D341Med (cell line): ENCODE measurements around the gene IZUMO4.
"Not testable (repeated sequence)": the region's sequence is repeated elsewhere in the genome, so short reads cannot be mapped to it uniquely, and the experiment has no call there.

Experiments
- DNase-seq: peaks from one replicate; pipeline ENCODE4 v3.0.0; 2012; ENCODE audit warnings: low spot score

IZUMO4 gene

DNA sequence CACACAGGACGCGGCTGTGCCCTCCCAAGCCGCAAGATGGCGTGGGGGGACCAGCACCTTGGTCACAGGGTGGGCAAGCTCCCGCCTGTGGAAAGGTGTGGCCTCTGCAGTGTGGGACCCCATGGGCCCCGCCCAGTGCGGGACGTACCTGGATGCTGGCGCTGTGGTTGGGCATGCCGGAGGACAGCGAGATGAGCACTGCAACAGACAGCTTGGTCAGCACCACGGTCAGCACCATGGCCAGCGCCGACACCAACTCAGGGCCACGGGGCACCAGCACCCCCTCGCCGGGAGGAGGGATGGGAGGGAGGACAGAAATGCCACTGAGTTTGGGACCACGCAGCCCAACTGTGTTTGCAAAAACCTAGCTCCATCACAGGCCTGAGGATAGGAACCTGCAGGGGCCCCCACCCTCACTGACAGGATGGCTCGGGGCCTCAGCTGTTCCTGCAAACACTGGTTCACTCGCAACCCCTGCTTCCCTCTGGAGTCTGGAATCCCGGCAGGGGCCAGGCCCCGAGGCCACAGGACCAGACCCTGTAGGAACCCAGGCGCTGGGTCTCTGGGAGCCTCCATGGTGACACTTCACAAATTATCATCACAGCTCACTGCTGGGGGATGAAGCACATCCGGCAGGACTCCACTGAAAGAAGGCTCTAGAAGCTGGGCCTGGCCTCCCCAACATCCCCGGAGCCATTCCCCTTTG is 27.1 kb downstream of the IZUMO4 start:
- no peak for DNase-seq

- DNase-seq, result no peak
Observed at GRCh38 chr19:2126879-2127518, 30.3 kb downstream of the IZUMO4 start.

DNA sequence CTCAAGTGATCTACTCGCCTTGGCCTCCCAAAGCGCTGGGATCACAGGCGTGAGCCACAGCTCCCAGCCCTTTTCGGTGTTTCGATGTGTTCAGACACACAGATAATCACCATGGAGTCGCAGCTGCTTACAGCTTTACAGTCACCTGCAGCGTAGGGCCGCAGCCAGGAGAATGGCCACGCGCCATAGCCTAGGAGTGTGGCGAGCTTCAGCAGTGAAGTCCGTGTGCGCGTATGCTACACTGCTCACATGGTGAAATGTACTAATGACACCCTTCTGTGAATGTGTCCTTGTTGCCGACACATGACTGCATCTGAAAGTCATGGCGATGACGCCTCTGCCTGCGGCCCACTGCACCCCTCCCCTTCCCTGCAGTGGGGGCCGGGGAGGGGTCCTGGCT is 31.0 kb downstream of the IZUMO4 start:
- no peak for DNase-seq

GRCh38 chr19:2128252-2128651 is 31.5 kb downstream of the IZUMO4 start:
- DNase-seq, result not testable (repeated sequence)

DNA sequence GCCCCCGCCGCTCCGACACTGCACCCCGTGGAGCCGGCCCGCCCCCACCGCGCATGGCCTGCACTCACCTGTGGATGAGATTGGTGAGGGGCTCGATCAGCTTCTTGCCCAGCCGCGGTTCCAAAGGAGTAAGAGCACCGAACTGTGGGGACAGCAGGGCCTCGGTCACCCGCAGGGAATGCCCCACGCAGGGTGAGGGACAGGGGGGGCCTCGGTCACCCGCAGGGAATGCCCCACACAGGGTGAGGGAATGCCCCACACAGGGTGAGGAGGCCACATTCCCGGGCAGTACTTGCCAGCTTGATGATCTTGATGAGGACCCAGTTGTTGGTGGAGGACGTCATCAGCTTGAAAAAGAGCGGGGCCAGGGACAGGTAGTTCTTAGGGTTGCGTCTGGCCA is 32.3 kb downstream of the IZUMO4 start:
- DNase-seq, result no peak

- no peak for DNase-seq
Observed at GRCh38 chr19:2129486-2129885, 32.8 kb downstream of the IZUMO4 start.

DNA sequence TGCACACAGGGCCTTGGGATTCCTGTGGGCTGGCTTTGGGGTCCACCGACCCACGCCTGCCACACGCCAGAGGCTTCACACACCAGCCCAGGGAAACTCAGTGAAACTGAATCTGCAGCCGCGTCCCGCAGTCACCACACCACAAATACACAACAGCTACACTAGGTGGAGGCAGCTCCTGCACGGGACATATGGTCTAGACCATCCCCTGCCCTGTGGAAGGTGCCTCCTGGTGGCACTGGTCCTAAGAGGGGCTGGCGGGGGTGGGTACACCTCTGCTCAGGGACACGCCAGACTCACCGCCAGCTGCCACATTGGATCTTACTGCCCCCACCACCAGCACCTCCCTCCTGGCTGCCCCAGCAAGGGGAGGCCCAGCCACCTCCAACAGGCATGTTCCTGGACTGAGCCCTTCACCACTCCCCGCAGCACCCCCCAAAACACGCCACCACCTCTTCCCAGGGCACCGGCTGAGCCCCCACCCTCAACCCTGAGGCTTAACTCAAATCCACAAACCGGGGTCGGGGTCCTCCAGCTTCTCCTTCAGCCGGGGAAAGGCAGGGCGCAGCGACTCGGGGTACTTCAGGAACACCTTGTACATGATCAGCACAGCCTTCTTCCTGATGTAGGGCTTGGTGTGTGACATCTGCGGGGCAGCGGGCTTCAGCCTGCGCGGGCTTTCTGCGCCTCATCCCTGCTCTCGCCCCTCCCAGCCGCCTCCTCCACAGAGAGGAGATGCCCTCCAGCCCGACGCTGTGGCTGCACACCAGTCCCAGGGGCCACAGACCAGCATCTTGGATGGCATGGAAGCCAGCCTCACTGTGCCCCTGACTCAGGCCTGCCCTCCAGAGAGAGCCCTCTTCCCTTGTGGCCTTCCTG is 33.4 kb downstream of the IZUMO4 start:
- no peak for DNase-seq

DNA sequence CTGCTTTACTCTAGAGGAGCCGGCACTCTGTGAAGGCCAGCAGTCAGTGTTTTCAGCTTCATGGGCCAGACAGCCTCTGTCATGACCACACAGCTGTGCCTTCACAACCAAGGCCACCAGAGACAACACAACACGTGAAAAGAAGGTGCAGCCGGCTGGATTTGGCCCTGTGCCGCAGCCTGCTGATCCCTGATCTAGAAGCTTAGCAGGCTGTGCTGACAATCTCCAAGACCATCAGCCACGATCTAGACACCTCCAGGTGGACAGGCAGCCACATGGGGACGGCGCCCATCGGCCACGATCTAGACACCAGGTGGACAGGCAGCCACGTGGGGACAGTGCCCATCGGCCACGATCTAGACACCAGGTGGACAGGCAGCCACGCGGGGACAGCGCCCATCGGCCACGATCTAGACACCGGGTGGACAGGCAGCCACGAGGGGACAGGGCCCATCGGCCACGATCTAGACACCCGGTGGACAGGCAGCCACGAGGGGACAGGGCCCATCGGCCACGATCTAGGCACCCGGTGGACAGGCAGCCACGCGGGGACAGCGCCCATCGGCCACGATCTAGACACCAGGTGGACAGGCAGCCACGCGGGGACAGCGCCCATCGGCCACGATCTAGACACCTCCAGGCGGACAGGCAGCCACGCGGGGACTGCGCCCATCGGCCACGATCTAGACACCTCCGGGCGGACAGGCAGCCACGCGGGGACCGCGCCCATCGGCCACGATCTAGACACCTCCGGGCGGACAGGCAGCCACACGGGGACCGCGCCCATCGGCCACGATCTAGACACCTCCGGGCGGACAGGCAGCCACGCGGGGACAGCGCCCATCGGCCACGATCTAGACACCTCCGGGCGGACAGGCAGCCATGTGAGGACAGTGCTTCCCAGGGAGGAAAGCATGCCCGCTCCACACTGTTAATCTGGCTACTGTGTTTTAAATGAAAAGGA is 34.6 kb downstream of the IZUMO4 start:
- not testable (repeated sequence) for DNase-seq

- DNase-seq, result no peak
Observed at GRCh38 chr19:2132191-2132590, 35.5 kb downstream of the IZUMO4 start.

DNA sequence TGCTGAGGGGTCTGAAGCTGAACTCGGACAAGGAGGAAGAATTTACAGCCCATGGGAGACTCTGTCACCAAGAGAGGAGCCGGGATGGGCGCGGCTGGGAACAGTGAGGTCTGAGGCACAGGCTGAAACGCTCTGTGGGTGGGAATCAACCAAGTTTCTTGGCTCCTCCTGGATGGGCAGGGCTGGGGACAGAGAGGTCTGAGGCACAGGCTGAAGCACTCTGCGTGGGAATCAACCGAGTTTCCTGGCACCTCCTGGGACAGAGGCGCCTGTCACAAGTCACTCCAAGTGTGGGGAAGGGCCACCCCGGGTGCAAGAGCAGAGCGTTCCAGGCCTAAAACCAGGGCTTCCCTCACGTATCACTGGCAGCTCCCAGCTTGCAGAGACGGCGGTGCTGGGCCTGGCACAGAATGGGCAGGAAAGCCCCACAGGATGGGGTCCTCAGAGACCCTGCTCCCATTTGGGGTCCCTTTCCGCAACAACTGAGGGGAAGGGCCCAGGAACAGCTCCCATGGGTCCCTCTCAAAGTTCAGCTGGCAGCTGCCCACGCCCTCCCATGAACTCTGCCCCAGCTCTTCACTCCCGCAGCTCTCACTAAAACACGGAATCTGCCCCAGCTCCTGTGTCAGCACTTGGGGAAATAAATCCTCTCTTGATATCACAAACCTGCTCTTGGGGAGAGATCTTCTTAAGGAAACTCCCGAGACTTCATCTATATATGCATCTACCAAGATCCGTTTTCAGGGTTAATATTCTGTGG is 36.2 kb downstream of the IZUMO4 start:
- no peak for DNase-seq

GRCh38 chr19:2135474-2136402 is 39.0 kb downstream of the IZUMO4 start:
- DNase-seq, result no peak

DNA sequence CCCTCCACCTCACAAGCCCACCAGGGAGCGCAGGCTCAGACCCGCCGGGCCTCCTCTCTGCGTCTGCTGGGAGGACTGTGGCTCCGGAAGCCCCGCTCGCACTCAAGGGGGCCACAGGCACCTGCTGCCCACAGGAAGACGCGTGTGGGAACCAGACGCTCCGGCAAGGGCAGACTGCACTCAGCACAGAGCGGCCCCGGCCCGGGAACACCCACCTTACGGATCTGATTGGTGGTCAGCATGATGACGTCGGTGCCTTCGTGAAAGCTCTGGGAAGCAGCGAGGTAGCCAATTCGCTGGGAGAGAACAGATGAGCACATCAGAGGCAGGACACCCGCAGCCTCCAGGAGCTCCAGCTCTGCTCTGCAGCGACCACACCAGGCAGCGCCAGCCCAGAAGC is 40.1 kb downstream of the IZUMO4 start:
- DNase-seq, result no peak

GRCh38 chr19:2138061-2138728 is 41.5 kb downstream of the IZUMO4 start:
- no peak for DNase-seq

GRCh38 chr19:2139385-2140137 is 42.8 kb downstream of the IZUMO4 start:
- no peak for DNase-seq

- DNase-seq, result no peak
Observed at GRCh38 chr19:2140138-2140569, 43.4 kb downstream of the IZUMO4 start.

GRCh38 chr19:2142173-2142829 is 45.6 kb downstream of the IZUMO4 start:
- peak; percentile 25 for DNase-seq

DNA sequence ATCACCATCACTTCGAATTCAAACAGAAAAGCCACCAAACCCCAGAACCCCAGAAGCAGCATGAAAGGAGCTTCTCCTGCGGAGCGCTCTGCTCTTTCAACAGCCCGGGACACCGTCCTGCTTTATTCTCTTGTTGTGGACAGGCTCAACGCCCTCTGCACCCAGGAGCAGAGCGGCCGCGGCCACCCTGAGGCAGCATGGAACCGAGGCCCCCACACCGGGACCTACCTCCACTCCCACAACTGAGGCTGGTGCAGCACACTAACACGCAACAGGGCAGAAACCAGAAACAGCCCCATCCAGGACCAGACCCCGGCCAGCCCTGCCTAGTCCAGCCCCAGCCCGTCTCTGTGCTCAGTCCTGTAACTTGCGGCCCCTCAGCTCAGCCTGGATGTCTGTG is 47.5 kb downstream of the IZUMO4 start:
- peak; percentile 22 for DNase-seq

- peak; percentile 20 for DNase-seq
Observed at GRCh38 chr19:2145831-2146241, 49.1 kb downstream of the IZUMO4 start.
